Measurements from ENCODE around the gene NEK9. TPM values are rescaled to one million over a fixed set of nuclear protein-coding genes. Genes with fewer than 3 reads are reported as not detected.

The NEK9 gene
- total RNA-seq, 1 donor from 2014 or later: 74.3 TPM

DNA sequence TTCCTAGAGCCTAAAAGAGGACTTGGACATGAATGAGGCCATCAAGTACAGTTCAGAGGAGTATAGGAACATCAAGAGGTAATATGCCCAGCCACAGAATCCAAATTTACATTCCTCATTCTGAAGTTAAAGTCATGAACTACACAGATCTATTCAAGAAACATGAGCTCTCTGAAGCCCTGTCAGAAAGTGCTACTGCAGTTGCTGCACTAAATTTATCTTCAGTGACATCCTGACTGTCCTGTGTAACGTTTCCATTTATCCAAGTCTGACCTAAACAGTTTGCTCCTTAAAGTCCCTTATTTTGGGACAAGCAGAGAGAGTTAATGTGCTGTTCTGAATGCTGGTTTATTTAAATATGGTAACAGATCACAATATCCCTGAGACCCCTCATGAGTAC, 28.2 kb downstream of the NEK9 start:
- Mint-ChIP-seq H3K9me3 (ENCODE audit: unreplicated experiment) (no peaks in the 10 kb centered on the region), H3K4me1 (ENCODE audit: unreplicated experiment) (no peaks in the 10 kb centered on the region), H3K27me3 (ENCODE audit: unreplicated experiment) (peaks cover 2% of the 10 kb centered on the region), H3K27ac (ENCODE audit: unreplicated experiment) (no peak overlapping the region), H3K4me3 (ENCODE audit: unreplicated experiment) (no peak overlapping the region), H3K36me3 (ENCODE audit: low read depth, unreplicated experiment) (peaks cover 34% of the 10 kb centered on the region)
- no peak for DNase-seq (ENCODE audit: low spot score)
- TF ChIP-seq, protein P1, sequence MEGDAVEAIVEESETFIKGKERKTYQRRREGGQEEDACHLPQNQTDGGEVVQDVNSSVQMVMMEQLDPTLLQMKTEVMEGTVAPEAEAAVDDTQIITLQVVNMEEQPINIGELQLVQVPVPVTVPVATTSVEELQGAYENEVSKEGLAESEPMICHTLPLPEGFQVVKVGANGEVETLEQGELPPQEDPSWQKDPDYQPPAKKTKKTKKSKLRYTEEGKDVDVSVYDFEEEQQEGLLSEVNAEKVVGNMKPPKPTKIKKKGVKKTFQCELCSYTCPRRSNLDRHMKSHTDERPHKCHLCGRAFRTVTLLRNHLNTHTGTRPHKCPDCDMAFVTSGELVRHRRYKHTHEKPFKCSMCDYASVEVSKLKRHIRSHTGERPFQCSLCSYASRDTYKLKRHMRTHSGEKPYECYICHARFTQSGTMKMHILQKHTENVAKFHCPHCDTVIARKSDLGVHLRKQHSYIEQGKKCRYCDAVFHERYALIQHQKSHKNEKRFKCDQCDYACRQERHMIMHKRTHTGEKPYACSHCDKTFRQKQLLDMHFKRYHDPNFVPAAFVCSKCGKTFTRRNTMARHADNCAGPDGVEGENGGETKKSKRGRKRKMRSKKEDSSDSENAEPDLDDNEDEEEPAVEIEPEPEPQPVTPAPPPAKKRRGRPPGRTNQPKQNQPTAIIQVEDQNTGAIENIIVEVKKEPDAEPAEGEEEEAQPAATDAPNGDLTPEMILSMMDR (IDR thresholded peaks at IDR 0.05; ENCODE audit: unreplicated experiment): no peak

DNA sequence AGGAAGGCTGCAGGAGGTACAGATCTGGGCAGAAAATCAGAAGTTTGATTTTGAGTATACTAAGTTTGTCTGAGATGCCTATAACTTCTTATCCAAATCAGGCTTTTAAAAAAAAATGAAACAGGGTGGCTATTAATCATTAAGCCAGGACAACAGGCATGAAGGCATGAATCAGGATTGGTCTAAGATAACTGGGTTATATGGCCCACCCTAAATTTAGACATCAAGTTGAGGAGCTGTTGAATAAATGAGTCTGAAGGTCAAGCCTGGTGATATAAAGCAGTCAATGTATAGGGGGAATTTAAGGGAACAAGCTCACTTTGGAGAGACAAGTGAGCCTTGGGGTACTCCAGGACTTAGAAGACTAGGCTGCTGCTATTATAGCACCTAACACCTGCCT, 28.6 kb downstream of the NEK9 start:
- Mint-ChIP-seq H3K4me3 (ENCODE audit: unreplicated experiment) (peak overlapping the region; percentile 17), H3K4me1 (ENCODE audit: unreplicated experiment) (no peaks in the 10 kb centered on the region), H3K27me3 (ENCODE audit: unreplicated experiment) (peaks cover 2% of the 10 kb centered on the region), H3K9me3 (ENCODE audit: unreplicated experiment) (no peaks in the 10 kb centered on the region), H3K27ac (ENCODE audit: unreplicated experiment) (no peak overlapping the region), H3K36me3 (ENCODE audit: low read depth, unreplicated experiment) (peaks cover 34% of the 10 kb centered on the region)
- TF ChIP-seq, protein P1 (IDR thresholded peaks at IDR 0.05; ENCODE audit: unreplicated experiment): no peak
- DNase-seq (ENCODE audit: low spot score): no peak

DNA sequence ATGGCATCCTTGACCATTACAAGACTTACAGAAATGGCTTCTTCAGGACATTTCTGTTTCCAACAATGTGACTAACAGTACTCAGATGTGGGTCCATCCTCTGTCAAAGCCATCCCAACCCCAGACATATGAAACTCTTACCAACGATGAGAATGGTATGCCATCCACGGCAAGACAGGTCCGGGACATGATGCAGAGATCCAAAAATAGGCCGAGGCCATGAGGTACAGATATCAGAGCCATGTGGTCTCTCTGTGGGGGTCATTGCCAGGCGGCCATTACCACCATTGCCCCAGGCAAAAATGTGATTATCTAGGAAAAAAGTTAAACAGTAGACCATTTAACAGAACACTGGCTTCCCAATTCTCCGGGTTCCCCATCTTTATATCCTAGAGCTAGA, 29.9 kb downstream of the NEK9 start:
- TF ChIP-seq, protein P1 (IDR thresholded peaks at IDR 0.05; ENCODE audit: unreplicated experiment): no peak
- H3K27ac Mint-ChIP-seq (ENCODE audit: unreplicated experiment): no peak overlapping the region
- peaks cover 30% of the 10 kb centered on the region for H3K36me3 Mint-ChIP-seq (ENCODE audit: low read depth, unreplicated experiment)
- peaks cover 2% of the 10 kb centered on the region for H3K27me3 Mint-ChIP-seq (ENCODE audit: unreplicated experiment)
- no peaks in the 10 kb centered on the region for H3K9me3 Mint-ChIP-seq (ENCODE audit: unreplicated experiment)
- DNase-seq (ENCODE audit: low spot score): no peak
- H3K4me3 Mint-ChIP-seq (ENCODE audit: unreplicated experiment): no peak overlapping the region
- H3K4me1 Mint-ChIP-seq (ENCODE audit: unreplicated experiment): no peaks in the 10 kb centered on the region

DNA sequence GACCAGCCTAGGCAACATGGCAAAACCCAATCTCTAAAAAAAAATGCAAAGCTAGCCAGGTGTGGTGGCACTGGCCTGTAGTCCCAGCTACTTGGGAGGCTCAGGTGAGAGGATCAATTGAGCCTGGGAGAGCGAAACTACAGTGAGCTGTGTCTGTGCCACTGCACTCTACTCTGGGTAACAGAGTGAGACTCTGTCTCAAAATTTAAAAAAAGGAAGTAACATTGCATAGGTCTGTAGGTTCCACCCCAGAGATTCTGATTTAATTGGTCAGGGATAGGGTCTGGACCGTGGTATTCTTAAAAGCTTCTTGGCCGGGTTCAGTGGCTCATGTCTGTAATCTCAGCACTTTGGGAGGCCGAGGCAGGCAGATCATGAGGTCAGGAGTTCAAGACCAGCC, 31.2 kb downstream of the NEK9 start:
- H3K27ac Mint-ChIP-seq (ENCODE audit: unreplicated experiment): no peak overlapping the region
- no peaks in the 10 kb centered on the region for H3K9me3 Mint-ChIP-seq (ENCODE audit: unreplicated experiment)
- no peaks in the 10 kb centered on the region for H3K4me1 Mint-ChIP-seq (ENCODE audit: unreplicated experiment)
- H3K27me3 Mint-ChIP-seq (ENCODE audit: unreplicated experiment): peaks cover 2% of the 10 kb centered on the region
- no peak for DNase-seq (ENCODE audit: low spot score)
- TF ChIP-seq, protein P1 (IDR thresholded peaks at IDR 0.05; ENCODE audit: unreplicated experiment): no peak
- peaks cover 36% of the 10 kb centered on the region for H3K36me3 Mint-ChIP-seq (ENCODE audit: low read depth, unreplicated experiment)
- no peak overlapping the region for H3K4me3 Mint-ChIP-seq (ENCODE audit: unreplicated experiment)

DNA sequence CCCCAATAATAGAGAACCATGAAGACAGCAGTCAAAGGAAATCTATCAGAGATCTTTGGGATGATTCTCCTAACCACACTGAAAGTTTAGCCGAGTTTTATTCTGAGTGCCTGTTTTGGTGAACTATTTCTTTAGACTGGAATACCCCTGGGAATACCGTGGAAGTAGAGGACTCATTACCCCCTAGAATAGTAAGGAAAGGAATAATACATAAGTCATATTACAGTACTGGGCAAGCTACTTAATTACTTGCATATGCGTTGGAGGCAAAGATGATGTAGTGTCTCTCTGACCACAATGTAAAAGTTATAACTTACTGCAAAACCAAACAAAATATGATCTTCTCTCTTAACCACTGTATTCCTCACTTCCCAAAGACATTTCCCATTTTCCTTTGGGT, 32.0 kb downstream of the NEK9 start:
- H3K36me3 Mint-ChIP-seq (ENCODE audit: low read depth, unreplicated experiment): peaks cover 36% of the 10 kb centered on the region
- H3K9me3 Mint-ChIP-seq (ENCODE audit: unreplicated experiment): no peaks in the 10 kb centered on the region

More for the DNA sequence above, 32.0 kb downstream of the NEK9 start:
- TF ChIP-seq, protein P1 (IDR thresholded peaks at IDR 0.05; ENCODE audit: unreplicated experiment): no peak
- Mint-ChIP-seq H3K27ac (ENCODE audit: unreplicated experiment) (no peak overlapping the region), H3K4me1 (ENCODE audit: unreplicated experiment) (no peaks in the 10 kb centered on the region), H3K4me3 (ENCODE audit: unreplicated experiment) (no peak overlapping the region), H3K27me3 (ENCODE audit: unreplicated experiment) (peaks cover 2% of the 10 kb centered on the region)
- no peak for DNase-seq (ENCODE audit: low spot score)

All from endothelial cell (in vitro differentiated cells).